ENCODE measurements around the gene POU2F3.

Gene POU2F3

GRCh38 chr11:120350637-120351036 lies 110.7 kb downstream of the POU2F3 start:
- DNase-seq: no peak

GRCh38 chr11:120352405-120352804 lies 112.5 kb downstream of the POU2F3 start:
- no peak for DNase-seq

GRCh38 chr11:120354068-120354467 lies 114.1 kb downstream of the POU2F3 start:
- no peak for DNase-seq

- no peak for DNase-seq
These were observed 114.8 kb downstream of the POU2F3 start for GRCh38 chr11:120354779-120355178.

- DNase-seq: no peak
These were observed 117.7 kb downstream of the POU2F3 start for GRCh38 chr11:120357620-120358019.

GRCh38 chr11:120358729-120359128 lies 118.8 kb downstream of the POU2F3 start:
- no peak for DNase-seq

GRCh38 chr11:120363436-120363835 lies 123.5 kb downstream of the POU2F3 start:
- DNase-seq: no peak

- no peak for DNase-seq
These were observed 125.6 kb downstream of the POU2F3 start for GRCh38 chr11:120365512-120365911.
